Measurements from ENCODE around the gene ECT2L. TPM values are rescaled to one million over a fixed set of nuclear protein-coding genes. Genes with fewer than 3 reads are reported as not detected.

The ECT2L gene
- total RNA-seq, 1 donor from 2014 or later: 2.7 TPM

GRCh38 chr6:138814179-138814834, 18.4 kb downstream of the ECT2L start:
- Mint-ChIP-seq H3K4me3 (ENCODE audit: unreplicated experiment) (peak overlapping the region; percentile 79), H3K4me1 (ENCODE audit: low read depth, unreplicated experiment) (peaks cover 44% of the 10 kb centered on the region), H3K36me3 (ENCODE audit: unreplicated experiment) (no peaks in the 10 kb centered on the region), H3K27ac (ENCODE audit: unreplicated experiment) (peak overlapping the region; percentile 96), H3K27me3 (ENCODE audit: unreplicated experiment) (peaks cover 8% of the 10 kb centered on the region), H3K9me3 (ENCODE audit: unreplicated experiment) (peaks cover 9% of the 10 kb centered on the region)
- no peak for DNase-seq
- TF ChIP-seq CTCF (IDR thresholded peaks at IDR 0.05; ENCODE audit: partially characterized antibody, unreplicated experiment): no peak

GRCh38 chr6:138815221-138815620, 19.3 kb downstream of the ECT2L start:
- Mint-ChIP-seq H3K36me3 (ENCODE audit: unreplicated experiment) (no peaks in the 10 kb centered on the region), H3K27me3 (ENCODE audit: unreplicated experiment) (peaks cover 8% of the 10 kb centered on the region), H3K27ac (ENCODE audit: unreplicated experiment) (peak overlapping the region; percentile 96), H3K4me3 (ENCODE audit: unreplicated experiment) (peak overlapping the region; percentile 79), H3K4me1 (ENCODE audit: low read depth, unreplicated experiment) (peaks cover 44% of the 10 kb centered on the region), H3K9me3 (ENCODE audit: unreplicated experiment) (peaks cover 9% of the 10 kb centered on the region)
- no peak for DNase-seq
- TF ChIP-seq CTCF (IDR thresholded peaks at IDR 0.05; ENCODE audit: partially characterized antibody, unreplicated experiment): no peak

- peaks cover 9% of the 10 kb centered on the region for H3K9me3 Mint-ChIP-seq (ENCODE audit: unreplicated experiment)
- H3K4me1 Mint-ChIP-seq (ENCODE audit: low read depth, unreplicated experiment): peaks cover 44% of the 10 kb centered on the region
- peaks cover 8% of the 10 kb centered on the region for H3K27me3 Mint-ChIP-seq (ENCODE audit: unreplicated experiment)
- peak overlapping the region; percentile 79 for H3K4me3 Mint-ChIP-seq (ENCODE audit: unreplicated experiment)
- peak; percentile 72 for TF ChIP-seq CTCF (IDR thresholded peaks at IDR 0.05; ENCODE audit: partially characterized antibody, unreplicated experiment)
- peak overlapping the region; percentile 96 for H3K27ac Mint-ChIP-seq (ENCODE audit: unreplicated experiment)
- no peaks in the 10 kb centered on the region for H3K36me3 Mint-ChIP-seq (ENCODE audit: unreplicated experiment)
- no peak for DNase-seq
Measured at GRCh38 chr6:138815797-138816528, 20.1 kb downstream of the ECT2L start.

GRCh38 chr6:138817799-138818198, 21.9 kb downstream of the ECT2L start:
- no peak for TF ChIP-seq CTCF (IDR thresholded peaks at IDR 0.05; ENCODE audit: partially characterized antibody, unreplicated experiment)
- DNase-seq: no peak
- peak overlapping the region; percentile 2 for H3K4me3 Mint-ChIP-seq (ENCODE audit: unreplicated experiment)
- H3K27me3 Mint-ChIP-seq (ENCODE audit: unreplicated experiment): peaks cover 8% of the 10 kb centered on the region
- H3K9me3 Mint-ChIP-seq (ENCODE audit: unreplicated experiment): peaks cover 9% of the 10 kb centered on the region
- no peaks in the 10 kb centered on the region for H3K36me3 Mint-ChIP-seq (ENCODE audit: unreplicated experiment)
- peak overlapping the region; percentile 54 for H3K27ac Mint-ChIP-seq (ENCODE audit: unreplicated experiment)
- peaks cover 44% of the 10 kb centered on the region for H3K4me1 Mint-ChIP-seq (ENCODE audit: low read depth, unreplicated experiment)

Data from glutamatergic neuron (in vitro differentiated cells).